Stimulated activated CD4-positive, alpha-beta T cell treated with anti-CD3 and anti-CD28 coated beads, TNF-alpha, amount 100 ng/mL, for 24 hours (primary cell): Measurements from ENCODE around the gene KIAA0930.
"Not testable (repeated sequence)": the region's sequence is repeated elsewhere in the genome, so short reads cannot be mapped to it uniquely, and the experiment has no call there.

Source experiments
- DNase-seq, 3 experiments: peaks; one replicate each; pipeline ENCODE4 v3.0.0-alpha.2; 2020; ENCODE audit warnings: low read depth in 3 of 3

KIAA0930 gene

GRCh38 chr22:45240810-45241631 lies at the start of gene KIAA0930:
KIAA0930 (minus strand) TSS chr22:45240894; CDS start chr22:45240703, 191 bp downstream.
- peak; percentile 60 to 73 (median 62) for DNase-seq

GRCh38 chr22:45286854-45287551 lies 46.3 kb upstream of the KIAA0930 start:
- no peak for DNase-seq

GRCh38 chr22:45285263-45286058 lies 44.8 kb upstream of the KIAA0930 start:
- DNase-seq = no peak

- peak; percentile 22 to 57 (median 33) for DNase-seq
These were observed 44.1 kb upstream of the KIAA0930 start, which contains the start of gene UPK3A for GRCh38 chr22:45284705-45285262. UPK3A (plus strand) TSS chr22:45284949; CDS start chr22:45285014, 65 bp downstream.

GRCh38 chr22:45281010-45281409 lies 40.3 kb upstream of the KIAA0930 start:
- no peak for DNase-seq

- DNase-seq = no peak
These were observed 39.9 kb upstream of the KIAA0930 start for GRCh38 chr22:45280587-45280980.

- DNase-seq = no peak
These were observed 37.4 kb upstream of the KIAA0930 start for GRCh38 chr22:45278125-45278524.

GRCh38 chr22:45277720-45278119 lies 37.0 kb upstream of the KIAA0930 start:
- DNase-seq = not testable (repeated sequence)

- DNase-seq = no peak
These were observed 35.9 kb upstream of the KIAA0930 start for GRCh38 chr22:45276507-45277105.

- no peak for DNase-seq
These were observed 32.9 kb upstream of the KIAA0930 start for GRCh38 chr22:45273452-45274075.

- DNase-seq = no peak
These were observed 31.8 kb upstream of the KIAA0930 start for GRCh38 chr22:45272498-45272897.

- DNase-seq = no peak
These were observed 31.0 kb upstream of the KIAA0930 start for GRCh38 chr22:45271667-45272201.

- DNase-seq = no peak
These were observed 29.7 kb upstream of the KIAA0930 start for GRCh38 chr22:45270095-45271020.

- DNase-seq = peak; percentile 75 to 80 (median 77)
These were observed 28.5 kb upstream of the KIAA0930 start for GRCh38 chr22:45268958-45269844.

GRCh38 chr22:45268167-45268957 lies 27.7 kb upstream of the KIAA0930 start:
- no peak for DNase-seq

- no peak for DNase-seq
These were observed 24.8 kb upstream of the KIAA0930 start for GRCh38 chr22:45265535-45265934.

- DNase-seq = no peak
These were observed 23.0 kb upstream of the KIAA0930 start for GRCh38 chr22:45263463-45264269.
